ENCODE results near the gene NPVF. TPM values are rescaled to one million over a fixed set of nuclear protein-coding genes. Genes with fewer than 3 reads are reported as not detected.

Gene NPVF
- polyA plus RNA-seq, 3 donors from 2014 or later = not detected

- no peaks in the 10 kb centered on the region for H3K9me3 Mint-ChIP-seq
- peaks cover 3 to 8% (median 7%) of the 10 kb centered on the region in 3 donors for H3K27me3 Mint-ChIP-seq (ENCODE audit: low read depth in 3 of 3)
- H3K4me1 Mint-ChIP-seq = peaks cover 21 to 27% of the 10 kb centered on the region in 2 donors
- peak overlapping the region; percentile 76 to 95 (median 91) for H3K27ac Mint-ChIP-seq
- H3K36me3 Mint-ChIP-seq = peaks cover 5 to 10% (median 8%) of the 10 kb centered on the region in 3 donors
- peak overlapping the region; percentile 90 to 95 (median 90) for H3K4me3 Mint-ChIP-seq
- DNase-seq = peak; percentile 93 to 95 (median 95)
Observed at GRCh38 chr7:25179771-25180591, 48.3 kb downstream of the NPVF start.

GRCh38 chr7:25179325-25179724 is 49.0 kb downstream of the NPVF start:
- no peak for DNase-seq
- Mint-ChIP-seq H3K4me3 (peak overlapping the region; percentile 85 to 95 (median 88)), H3K36me3 (peaks cover 5 to 11% (median 8%) of the 10 kb centered on the region in 3 donors), H3K9me3 (no peaks in the 10 kb centered on the region), H3K27me3 (ENCODE audit: low read depth in 3 of 3) (peaks cover 2 to 6% (median 3%) of the 10 kb centered on the region in 3 donors), H3K4me1 (peaks cover 21 to 27% of the 10 kb centered on the region in 2 donors), H3K27ac (peak overlapping the region; percentile 34 to 88 (median 83))

Other genes with a start within 250 kb of the NPVF start
- gene OSBPL3, start 248.3 kb downstream of the NPVF start, polyA plus RNA-seq = 10 to 100 TPM in 1 of 3 donors, 1 to 10 TPM in 2; 6.4 to 20.0 (median 8.5) TPM
- gene CYCS, start 103.2 kb downstream of the NPVF start, polyA plus RNA-seq = 100 to 1,000 TPM; 142 to 264 (median 186) TPM